Nephron progenitor cell (in vitro differentiated cells): Measurements from ENCODE around the gene CNIH2.

Experiments
- DNase-seq: peaks from one replicate; pipeline ENCODE4 v3.0.0; 2021
- H3K27ac Mint-ChIP-seq: 2 replicates; pipeline ENCODE4 v1.8.0; 2021; ENCODE audit warnings: mild to moderate bottlenecking, moderate library complexity, mixed read lengths
- H3K27me3 Mint-ChIP-seq: 2 replicates; pipeline ENCODE4 v1.8.0; 2021; ENCODE audit warnings: mild to moderate bottlenecking, low read depth, mixed read lengths; ENCODE audit not compliant: poor library complexity
- H3K36me3 Mint-ChIP-seq: 2 replicates; pipeline ENCODE4 v1.8.0; 2021; ENCODE audit warnings: low read depth, mixed read lengths
- H3K4me1 Mint-ChIP-seq: 2 replicates; pipeline ENCODE4 v1.8.0; 2021; ENCODE audit warnings: mixed read lengths
- H3K4me3 Mint-ChIP-seq: 2 replicates; pipeline ENCODE4 v1.8.0; 2021; ENCODE audit warnings: mild to moderate bottlenecking, moderate library complexity, mixed read lengths
- H3K9me3 Mint-ChIP-seq: 2 replicates; pipeline ENCODE4 v1.8.0; 2021; ENCODE audit warnings: mild to moderate bottlenecking, moderate library complexity, mixed read lengths
- CTCF ChIP-seq: fragments of 200-600 bp; sonication (generic); IDR thresholded peaks from 2 replicates; pipeline ENCODE4 v1.5.0; 2021; ENCODE audit warnings: antibody characterized with exemption

The CNIH2 gene

GRCh38 chr11:66265531-66266377 lies 12.2 kb upstream of the CNIH2 start:
- Mint-ChIP-seq H3K27ac (no peak overlapping the region), H3K4me1 (peaks cover 25% of the 10 kb centered on the region), H3K36me3 (peaks cover 13% of the 10 kb centered on the region), H3K9me3 (no peaks in the 10 kb centered on the region), H3K4me3 (no peak overlapping the region), H3K27me3 (no peaks in the 10 kb centered on the region)
- no peak for DNase-seq
- TF ChIP-seq CTCF, result no peak

GRCh38 chr11:66266378-66267038 lies 11.5 kb upstream of the CNIH2 start:
- H3K27ac Mint-ChIP-seq, result no peak overlapping the region

GRCh38 chr11:66267039-66267378 lies 11.0 kb upstream of the CNIH2 start:
- H3K36me3 Mint-ChIP-seq, result peaks cover 20% of the 10 kb centered on the region
- peaks cover 25% of the 10 kb centered on the region for H3K4me1 Mint-ChIP-seq
- peak overlapping the region; percentile 47 for H3K27ac Mint-ChIP-seq
- DNase-seq, result no peak
- no peaks in the 10 kb centered on the region for H3K9me3 Mint-ChIP-seq
- H3K27me3 Mint-ChIP-seq, result no peaks in the 10 kb centered on the region
- H3K4me3 Mint-ChIP-seq, result peak overlapping the region; percentile 96
- TF ChIP-seq CTCF, result no peak

More at GRCh38 chr11:66266378-66267038, 11.5 kb upstream of the CNIH2 start:
- H3K4me1 Mint-ChIP-seq, result peaks cover 25% of the 10 kb centered on the region
- H3K9me3 Mint-ChIP-seq, result no peaks in the 10 kb centered on the region
- no peaks in the 10 kb centered on the region for H3K27me3 Mint-ChIP-seq
- TF ChIP-seq CTCF, result no peak
- peaks cover 15% of the 10 kb centered on the region for H3K36me3 Mint-ChIP-seq
- DNase-seq, result no peak
- H3K4me3 Mint-ChIP-seq, result peak overlapping the region; percentile 96

GRCh38 chr11:66267379-66268243 lies 10.4 kb upstream of the CNIH2 start:
- Mint-ChIP-seq H3K9me3 (no peaks in the 10 kb centered on the region), H3K4me3 (peak overlapping the region; percentile 96), H3K27me3 (no peaks in the 10 kb centered on the region), H3K4me1 (peaks cover 25% of the 10 kb centered on the region), H3K36me3 (peaks cover 26% of the 10 kb centered on the region), H3K27ac (peak overlapping the region; percentile 99)
- peak; percentile 92 for DNase-seq
- TF ChIP-seq CTCF, result no peak

- H3K27me3 Mint-ChIP-seq, result no peaks in the 10 kb centered on the region
- peak; percentile 100 for DNase-seq
Observed at GRCh38 chr11:66268244-66268951, 9.6 kb upstream of the CNIH2 start, which contains the start of gene RAB1B. Gene RAB1B (plus strand): TSS chr11:66268639. CDS start chr11:66268680, 41 bp downstream.

More at GRCh38 chr11:66268244-66268951, 9.6 kb upstream of the CNIH2 start, which contains the start of gene RAB1B:
- Mint-ChIP-seq H3K36me3 (peaks cover 34% of the 10 kb centered on the region), H3K4me3 (peak within 1 kb of the TSS; percentile 96), H3K4me1 (peaks cover 27% of the 10 kb centered on the region), H3K9me3 (no peaks in the 10 kb centered on the region), H3K27ac (peak within 1 kb of the TSS; percentile 99)
- TF ChIP-seq CTCF, result no peak
